HG03342 (cell line): ENCODE measurements around the gene NCOA1.
"Not testable (repeated sequence)": the region's sequence is repeated elsewhere in the genome, so short reads cannot be mapped to it uniquely, and the experiment has no call there.

ENCODE experiments used
- ATAC-seq: cut with Tn5 transposase; IDR thresholded peaks from one replicate; pipeline ENCODE4 v1.9.1; 2021; ENCODE audit warnings: mild to moderate bottlenecking, moderate library complexity; ENCODE audit not compliant: unreplicated experiment

NCOA1 gene

GRCh38 chr2:24490690-24491541 is at the start of gene NCOA1:
Gene NCOA1 (plus strand): TSS chr2:24491254. CDS start chr2:24658678, 167,424 bp downstream.
- peak; percentile 67 for ATAC-seq

GRCh38 chr2:24448797-24449196 is 42.3 kb upstream of the NCOA1 start:
- ATAC-seq = no peak

DNA sequence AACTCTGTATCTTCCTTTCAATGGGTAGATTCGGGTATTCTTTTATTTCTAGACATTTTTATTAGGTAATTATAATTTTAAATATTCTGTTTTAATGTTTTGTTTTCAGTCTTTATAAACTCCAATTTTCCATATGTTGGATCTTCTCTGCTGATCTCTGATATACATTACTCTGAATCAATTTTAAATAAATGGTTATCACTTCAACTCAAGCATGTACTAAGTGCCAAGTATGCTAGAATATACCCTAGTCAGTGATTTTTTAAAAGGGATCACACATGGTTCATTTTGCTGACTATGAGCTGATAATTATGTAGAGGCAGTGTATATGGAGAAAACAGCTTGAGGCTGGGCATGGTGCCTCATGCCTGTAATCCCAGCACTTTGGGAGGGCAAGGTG is 41.7 kb upstream of the NCOA1 start:
- ATAC-seq = no peak

- no peak for ATAC-seq
Observed at GRCh38 chr2:24451805-24452501, 39.1 kb upstream of the NCOA1 start.

DNA sequence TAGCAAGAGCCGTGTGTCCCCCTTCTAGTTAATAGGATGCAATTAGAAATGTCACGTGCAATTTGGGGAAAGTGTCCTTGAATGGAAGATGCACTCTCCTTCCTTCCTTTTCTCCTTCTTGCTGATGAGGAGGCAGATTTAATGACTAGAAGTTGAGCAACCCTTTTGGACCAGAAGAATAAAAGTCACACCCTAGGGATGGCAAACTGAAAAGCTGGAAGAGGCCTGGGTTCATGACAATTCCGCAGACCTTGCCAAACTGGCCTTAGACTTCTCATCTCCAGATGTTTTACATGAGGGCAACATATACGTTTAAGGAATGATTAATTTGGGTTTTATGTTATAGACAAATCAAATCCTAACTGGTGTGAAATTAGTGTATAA is 38.6 kb upstream of the NCOA1 start:
- ATAC-seq = no peak

DNA sequence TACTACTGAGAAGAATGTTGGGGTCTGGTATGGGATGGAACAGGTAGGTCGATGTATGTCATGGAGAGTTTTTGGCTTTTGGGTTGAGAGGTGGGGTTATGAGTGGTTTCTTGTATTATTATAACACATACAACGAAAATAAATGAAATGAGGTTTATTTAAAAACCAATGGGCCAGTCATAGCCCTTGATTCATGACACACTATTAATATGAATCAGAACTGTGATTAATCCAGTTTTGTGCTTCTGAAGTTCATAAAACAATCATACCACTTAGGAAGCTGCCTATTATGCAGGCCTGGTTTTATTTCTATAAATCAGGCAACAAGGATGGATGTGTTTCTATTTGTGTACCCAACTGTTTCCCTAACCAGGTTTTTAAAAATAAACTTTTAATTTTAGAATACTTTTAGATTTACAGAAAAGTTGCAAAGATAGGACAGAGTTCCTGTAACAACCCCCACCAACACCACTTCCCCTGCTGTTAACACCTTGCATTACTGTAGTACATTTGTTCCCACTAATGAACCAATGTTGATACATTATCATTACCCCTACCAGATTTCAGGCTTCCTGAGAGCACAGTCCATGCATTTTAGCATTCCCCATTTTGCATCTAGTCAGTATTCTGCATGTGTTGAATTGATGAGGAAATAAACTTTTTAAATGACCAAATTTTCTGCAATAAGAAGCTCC is 37.5 kb upstream of the NCOA1 start:
- ATAC-seq = no peak

DNA sequence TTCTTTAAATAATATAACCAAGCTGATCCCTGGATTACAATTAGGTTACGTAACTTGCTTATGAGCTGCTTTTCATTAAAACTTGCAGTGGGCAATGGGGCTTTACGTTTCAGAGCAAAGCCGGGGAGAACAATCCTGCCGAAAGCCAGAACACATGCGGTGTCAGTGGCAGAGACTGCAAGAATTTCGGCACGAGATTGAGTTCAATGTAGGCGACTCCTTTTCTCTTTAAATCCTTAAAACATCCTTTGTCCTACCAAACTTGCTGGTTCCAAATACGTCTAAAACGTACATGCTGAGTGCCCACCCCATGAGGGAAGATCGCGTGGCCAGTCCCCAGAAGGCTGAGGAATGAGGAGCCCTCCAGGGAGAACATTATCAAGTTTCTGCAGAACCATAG is 36.8 kb upstream of the NCOA1 start:
- ATAC-seq = no peak

GRCh38 chr2:24456599-24457556 is 34.2 kb upstream of the NCOA1 start:
- no peak for ATAC-seq

DNA sequence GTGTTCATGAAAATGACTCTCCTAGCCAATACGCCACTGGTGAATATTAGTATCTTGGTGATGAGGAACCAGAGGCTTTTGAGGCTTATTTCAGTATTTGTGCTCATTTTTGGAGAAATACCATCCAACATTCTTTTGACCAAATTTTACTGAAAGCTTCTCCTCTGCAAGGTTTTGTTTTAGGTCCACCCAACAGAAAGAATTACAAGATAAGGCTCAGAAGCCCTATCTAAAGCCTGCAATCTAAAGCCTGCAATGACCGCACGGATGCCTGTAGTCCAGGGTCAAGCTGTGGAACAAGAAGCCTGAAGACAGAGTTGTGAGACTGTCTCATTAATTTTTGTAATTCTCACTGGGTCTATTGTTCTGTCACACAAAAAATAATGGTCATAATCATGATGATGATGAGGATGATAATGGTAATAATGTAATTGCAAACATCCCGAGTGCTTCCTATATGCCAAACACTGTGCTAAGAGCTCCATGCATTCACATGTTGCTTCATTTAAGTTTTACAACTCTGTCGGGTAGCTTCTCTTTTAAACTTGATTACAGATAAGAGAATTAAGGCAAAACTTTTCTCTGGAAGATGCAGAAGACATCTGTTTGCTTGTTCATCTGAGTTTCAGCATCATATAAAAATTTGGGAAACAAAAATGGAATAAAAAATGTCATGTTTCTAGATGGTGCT is 33.2 kb upstream of the NCOA1 start:
- ATAC-seq = no peak

DNA sequence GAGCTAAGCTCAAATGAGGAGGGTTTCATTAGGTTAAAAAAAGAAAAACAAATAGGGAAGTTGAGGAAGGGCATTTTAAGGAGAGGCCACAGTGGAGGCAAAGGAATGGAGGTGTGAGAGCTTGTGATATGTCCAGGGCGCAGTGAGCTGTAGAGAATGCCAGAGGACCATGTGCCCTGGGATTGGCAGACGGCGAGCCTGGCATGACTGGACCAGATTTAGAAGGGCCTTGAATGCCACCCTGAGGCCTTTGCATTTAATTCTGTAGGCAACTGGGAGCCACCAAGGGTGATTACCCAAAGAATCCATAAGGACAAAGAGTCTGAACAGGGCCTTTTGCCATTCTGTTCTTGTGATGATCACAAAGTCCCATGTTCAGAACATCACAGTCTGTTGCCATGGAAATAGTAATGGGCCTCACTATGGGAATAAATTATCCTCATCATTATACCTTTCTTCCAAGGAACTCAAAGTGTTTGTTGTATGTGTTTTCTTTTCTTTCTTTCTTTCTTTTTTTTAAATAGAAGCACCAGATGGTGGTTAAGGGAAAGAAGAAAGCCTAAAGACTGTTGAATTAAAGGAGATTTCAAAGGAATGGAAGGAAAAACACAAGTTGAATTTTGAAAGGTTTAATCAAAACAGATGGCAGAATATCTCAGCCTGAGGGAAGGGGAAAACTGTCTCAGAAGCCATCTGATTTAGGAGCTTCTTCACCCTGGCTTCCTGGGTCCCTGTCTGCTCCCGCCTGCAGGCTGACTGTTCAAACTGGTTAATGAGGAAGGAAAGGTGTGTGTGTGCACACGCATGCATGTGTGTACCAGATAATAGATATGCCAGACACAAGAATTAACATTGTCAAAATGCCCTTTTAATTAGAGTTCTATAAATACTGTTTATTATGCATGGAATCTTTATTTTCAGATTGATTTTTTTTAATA is 31.6 kb upstream of the NCOA1 start:
- no peak for ATAC-seq

DNA sequence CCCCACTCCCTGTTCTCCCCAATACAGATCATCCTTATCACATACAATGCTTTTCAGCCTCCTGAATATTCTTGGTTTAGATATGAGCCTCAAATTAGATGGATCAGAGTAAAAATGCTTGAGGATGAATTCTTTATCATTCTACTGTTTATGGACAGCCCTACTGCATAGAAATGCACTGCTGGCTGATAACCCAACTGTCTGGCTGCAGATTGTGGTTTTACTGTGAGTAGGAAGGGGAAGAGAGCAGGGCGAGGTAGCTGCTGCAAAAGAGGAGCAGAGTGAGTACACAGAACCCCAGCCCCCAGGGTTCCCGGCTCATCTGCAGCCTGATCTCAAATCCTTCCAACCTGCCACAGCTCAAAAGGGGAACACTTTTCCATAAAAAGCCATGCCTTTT is 29.4 kb upstream of the NCOA1 start:
- ATAC-seq = no peak

- ATAC-seq = no peak
Observed at GRCh38 chr2:24463271-24463670, 27.8 kb upstream of the NCOA1 start.

- ATAC-seq = no peak
Observed at GRCh38 chr2:24466871-24467870, 23.9 kb upstream of the NCOA1 start.

DNA sequence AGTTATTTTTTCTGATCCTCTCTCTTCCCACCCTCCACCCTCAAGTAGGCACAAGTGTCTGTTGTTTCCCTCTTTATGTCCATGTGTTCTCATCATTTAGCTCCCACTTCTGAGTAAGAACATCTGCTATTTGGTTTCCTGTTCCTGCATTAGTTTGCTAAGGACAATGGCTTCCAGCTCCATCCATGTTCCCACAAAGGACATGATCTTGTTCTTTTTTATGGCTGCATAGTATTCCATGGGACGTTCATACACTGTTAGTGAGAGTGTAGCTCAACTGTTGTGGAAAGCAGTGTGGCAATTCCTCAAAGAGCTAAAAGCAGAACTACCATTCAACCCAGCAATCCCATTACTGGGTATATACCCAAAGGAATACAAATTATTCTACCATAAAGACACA is 22.6 kb upstream of the NCOA1 start:
- ATAC-seq = not testable (repeated sequence)

DNA sequence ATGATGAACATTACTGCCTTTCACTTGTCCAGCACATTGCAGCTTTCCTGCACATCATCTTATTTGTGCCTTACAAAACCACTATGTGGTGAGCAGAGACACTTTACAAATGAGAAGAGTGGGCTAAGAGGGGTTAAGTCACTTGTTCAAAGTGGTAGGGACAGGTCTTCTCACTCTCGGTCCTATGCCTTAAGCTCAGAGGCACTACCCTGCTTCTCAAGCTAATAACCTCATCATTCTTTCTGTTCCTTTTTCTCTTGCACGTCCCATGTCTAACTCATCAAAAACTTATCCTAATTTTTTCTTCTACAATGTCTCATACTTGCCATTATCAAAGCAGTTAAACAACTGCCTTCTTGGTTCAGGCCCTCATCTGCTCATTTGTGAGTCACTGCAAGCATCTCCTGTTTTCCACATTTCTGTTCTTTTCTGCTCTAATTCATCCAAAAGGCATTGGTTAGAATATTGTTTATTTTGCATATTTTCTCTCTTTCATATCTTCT is 21.9 kb upstream of the NCOA1 start:
- no peak for ATAC-seq

DNA sequence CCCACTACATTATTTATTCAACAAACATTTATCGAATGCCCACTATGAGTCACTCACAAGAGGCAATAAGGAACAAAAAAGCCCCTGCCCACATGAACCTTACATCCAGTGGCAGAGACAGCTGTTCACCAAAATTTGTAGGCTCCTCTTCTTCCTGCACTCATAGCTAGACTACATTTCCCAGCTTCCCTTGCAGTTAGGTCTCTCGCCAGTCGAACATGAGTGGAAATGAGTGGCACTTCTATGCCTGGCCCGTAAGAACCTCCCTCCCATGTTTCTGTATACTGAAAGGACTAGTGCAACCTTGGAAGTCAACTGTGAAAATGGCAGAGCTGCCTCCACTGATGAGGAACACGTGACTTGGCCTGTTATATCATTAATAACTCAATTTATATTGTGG is 19.4 kb upstream of the NCOA1 start:
- no peak for ATAC-seq

- ATAC-seq = no peak
Observed at GRCh38 chr2:24472416-24472815, 18.6 kb upstream of the NCOA1 start.

DNA sequence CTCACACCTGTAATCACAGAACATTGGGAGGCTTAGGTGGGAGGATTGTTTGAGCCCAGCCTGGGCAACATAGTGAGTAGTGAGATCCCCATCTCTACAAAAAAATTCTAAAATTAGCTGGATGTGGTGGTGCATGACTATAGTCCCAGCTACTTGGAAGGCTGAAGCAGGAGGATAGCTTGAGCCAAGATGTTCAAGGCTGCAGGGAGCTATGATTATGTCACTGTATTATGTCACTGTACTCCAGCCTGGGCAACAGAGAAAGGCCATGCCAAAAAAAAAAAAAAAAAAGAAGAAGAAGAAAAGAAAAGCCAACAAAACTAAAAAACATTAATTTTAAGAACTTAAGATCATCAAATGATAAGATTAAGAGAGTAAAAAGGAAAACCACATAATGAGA is 17.4 kb upstream of the NCOA1 start:
- no peak for ATAC-seq
